ENCODE data around the gene MAP3K13. TPM values are rescaled to one million over a fixed set of nuclear protein-coding genes. Genes with fewer than 3 reads are reported as not detected.

Gene MAP3K13
- total and polyA plus RNA-seq, 3 donors from 2014 or later: 37.1 to 66.5 (median 43.7) TPM

- no peaks in the 10 kb centered on the region for H3K27me3 ChIP-seq
- no peaks in the 10 kb centered on the region for H3K9me3 ChIP-seq
- H3K36me3 ChIP-seq (ENCODE audit: low read depth, missing control alignments): no peaks in the 10 kb centered on the region
- H3K27ac ChIP-seq: no peak overlapping the region
- no peaks in the 10 kb centered on the region for H3K4me1 ChIP-seq
- H3K4me3 ChIP-seq: no peak overlapping the region
- no peak for DNase-seq
- 69 to 77% methylated on average over 8 of the region's 8 CpGs for WGBS, 2 donors
- intact Hi-C loops (cut with DNase I; ENCODE audit: low total_unique reads): no loop called here
- no peak for TF ChIP-seq POLR2A (IDR thresholded peaks at IDR 0.05)
- TF ChIP-seq CTCF (IDR thresholded peaks at IDR 0.05): no peak
Observed at GRCh38 chr3:185325946-185326791, 36.8 kb upstream of the MAP3K13 start.

GRCh38 chr3:185327062-185327461 lies 35.9 kb upstream of the MAP3K13 start:
- Histone ChIP-seq H3K9me3 (no peaks in the 10 kb centered on the region), H3K4me1 (no peaks in the 10 kb centered on the region), H3K4me3 (no peak overlapping the region), H3K27me3 (no peaks in the 10 kb centered on the region), H3K36me3 (ENCODE audit: low read depth, missing control alignments) (no peaks in the 10 kb centered on the region), H3K27ac (no peak overlapping the region)
- intact Hi-C loops (cut with DNase I; ENCODE audit: low total_unique reads): no loop called here
- no peak for DNase-seq
- TF ChIP-seq CTCF (IDR thresholded peaks at IDR 0.05) (no peak), POLR2A (IDR thresholded peaks at IDR 0.05) (no peak)
- 63 to 71% methylated on average over 6 of the region's 6 CpGs for WGBS, 2 donors

GRCh38 chr3:185328324-185329004 lies 34.5 kb upstream of the MAP3K13 start:
- no peaks in the 10 kb centered on the region for H3K4me1 ChIP-seq
- WGBS, 2 donors: 52 to 66% methylated on average over 10 of the region's 10 CpGs
- H3K27ac ChIP-seq: peak overlapping the region; percentile 48 to 62
- DNase-seq: peak; percentile 69
- no peak for TF ChIP-seq CTCF (IDR thresholded peaks at IDR 0.05)
- TF ChIP-seq POLR2A (IDR thresholded peaks at IDR 0.05): no peak
- H3K4me3 ChIP-seq: peak overlapping the region in 1 of 2 donors; percentile 47
- no peaks in the 10 kb centered on the region for H3K36me3 ChIP-seq (ENCODE audit: low read depth, missing control alignments)
- intact Hi-C loops (cut with DNase I; ENCODE audit: low total_unique reads): no loop called here
- no peaks in the 10 kb centered on the region for H3K27me3 ChIP-seq
- H3K9me3 ChIP-seq: no peaks in the 10 kb centered on the region

GRCh38 chr3:185330238-185330637 lies 32.7 kb upstream of the MAP3K13 start:
- 73 to 79% methylated on average over 6 of the region's 6 CpGs for WGBS, 2 donors
- no peak overlapping the region for H3K4me3 ChIP-seq
- no peaks in the 10 kb centered on the region for H3K36me3 ChIP-seq (ENCODE audit: low read depth, missing control alignments)
- intact Hi-C loops (cut with DNase I; ENCODE audit: low total_unique reads): no loop called here
- H3K9me3 ChIP-seq: no peaks in the 10 kb centered on the region
- H3K4me1 ChIP-seq: no peaks in the 10 kb centered on the region
- no peak for DNase-seq
- TF ChIP-seq CTCF (IDR thresholded peaks at IDR 0.05): no peak
- H3K27ac ChIP-seq: peak overlapping the region; percentile 48 to 52
- no peaks in the 10 kb centered on the region for H3K27me3 ChIP-seq

All from testis (tissue), 3 donors.